Measurements from ENCODE around the gene TBX10.
"Not testable (repeated sequence)": the region's sequence is repeated elsewhere in the genome, so short reads cannot be mapped to it uniquely, and the experiment has no call there.

TBX10 gene

GRCh38 chr11:67597458-67597857 is 42.1 kb downstream of the TBX10 start:
- DNase-seq, result not testable (repeated sequence)

- DNase-seq, result no peak
Observed at GRCh38 chr11:67596753-67597300, 42.7 kb downstream of the TBX10 start.

- no peak for DNase-seq
Observed at GRCh38 chr11:67594480-67594879, 45.1 kb downstream of the TBX10 start.

GRCh38 chr11:67593565-67593905 is 46.0 kb downstream of the TBX10 start:
- no peak for DNase-seq

- no peak for DNase-seq
Observed at GRCh38 chr11:67592880-67593564, 46.5 kb downstream of the TBX10 start.

GRCh38 chr11:67588899-67589415 is 50.6 kb downstream of the TBX10 start:
- DNase-seq, result not testable (repeated sequence)

- no peak for DNase-seq
Observed at GRCh38 chr11:67588136-67588503, 51.4 kb downstream of the TBX10 start.

GRCh38 chr11:67586568-67587250 is 52.9 kb downstream of the TBX10 start:
- no peak for DNase-seq

GRCh38 chr11:67585911-67586310 is 53.7 kb downstream of the TBX10 start:
- DNase-seq, result no peak

GRCh38 chr11:67584881-67585873 is 54.4 kb downstream of the TBX10 start:
- no peak for DNase-seq

GRCh38 chr11:67584205-67584880 is 55.2 kb downstream of the TBX10 start:
- peak in 1 of 2 experiments; percentile 26 for DNase-seq

- peak; percentile 17 to 40 for DNase-seq
Observed at GRCh38 chr11:67583247-67584204, 56.0 kb downstream of the TBX10 start, which contains the start of gene GSTP1. Gene GSTP1, plus strand, starts transcription at chr11:67583812. Its CDS starts 32 bp downstream, at chr11:67583844.

- DNase-seq, result no peak
Observed at GRCh38 chr11:67582011-67582410, 57.6 kb downstream of the TBX10 start.

GRCh38 chr11:67581469-67581868 is 58.1 kb downstream of the TBX10 start:
- no peak for DNase-seq
